ENCODE data around the gene IQCE. TPM values are rescaled to one million over a fixed set of nuclear protein-coding genes. Genes with fewer than 3 reads are reported as not detected.
A peak's percentile ranks its signal among the peaks of the same experiment; 100 is the strongest.

Gene IQCE
- total RNA-seq, 6 donors from 2014 or later = 18.0 to 51.3 (median 23.9) TPM

GRCh38 chr7:2611401-2611800 lies 52.6 kb downstream of the IQCE start:
- no peaks in the 10 kb centered on the region for H3K9me3 ChIP-seq
- H3K4me1 ChIP-seq = peaks cover 22 to 55% (median 34%) of the 10 kb centered on the region in 4 donors
- ATAC-seq (ENCODE audit: low FRiP score in 2 of 2) = no peak
- DNase-seq = no peak
- WGBS, 2 donors = 87 to 98% methylated on average over 5 to 11 of the region's 11 CpGs
- TF ChIP-seq EP300 (IDR thresholded peaks at IDR 0.05) = no peak
- no peak for TF ChIP-seq POLR2A (IDR thresholded peaks at IDR 0.05)
- TF ChIP-seq CTCF (IDR thresholded peaks at IDR 0.05) = no peak
- TF ChIP-seq POLR2AphosphoS5 (IDR thresholded peaks at IDR 0.05) = no peak
- H3K4me3 ChIP-seq = no peak overlapping the region
- H3K36me3 ChIP-seq = peaks cover 0 to 8% (median 2%) of the 10 kb centered on the region in 4 donors
- H3K27ac ChIP-seq = no peak overlapping the region
- H3K27me3 ChIP-seq = no peaks in the 10 kb centered on the region

GRCh38 chr7:2611922-2612321 lies 53.1 kb downstream of the IQCE start:
- Histone ChIP-seq H3K36me3 (peaks cover 0 to 8% (median 2%) of the 10 kb centered on the region in 4 donors), H3K4me3 (no peak overlapping the region), H3K4me1 (peaks cover 17 to 50% (median 29%) of the 10 kb centered on the region in 4 donors), H3K27me3 (no peaks in the 10 kb centered on the region), H3K27ac (no peak overlapping the region), H3K9me3 (no peaks in the 10 kb centered on the region)
- no peak for DNase-seq
- WGBS, 2 donors = 94 to 96% methylated on average over 3 to 10 of the region's 10 CpGs
- ATAC-seq (ENCODE audit: low FRiP score in 2 of 2) = no peak
- no peak for TF ChIP-seq CTCF (IDR thresholded peaks at IDR 0.05)
- no peak for TF ChIP-seq POLR2A (IDR thresholded peaks at IDR 0.05)
- no peak for TF ChIP-seq EP300 (IDR thresholded peaks at IDR 0.05)
- no peak for TF ChIP-seq POLR2AphosphoS5 (IDR thresholded peaks at IDR 0.05)

- Histone ChIP-seq H3K36me3 (peaks cover 0 to 8% (median 2%) of the 10 kb centered on the region in 4 donors), H3K27ac (no peak overlapping the region), H3K4me1 (peaks cover 16 to 46% (median 27%) of the 10 kb centered on the region in 4 donors), H3K9me3 (no peaks in the 10 kb centered on the region), H3K27me3 (no peaks in the 10 kb centered on the region), H3K4me3 (no peak overlapping the region)
- WGBS, 2 donors = 73 to 88% methylated on average over 15 of the region's 15 CpGs
- DNase-seq (no peak), ATAC-seq (ENCODE audit: low FRiP score in 2 of 2) (no peak)
- TF ChIP-seq EP300 (IDR thresholded peaks at IDR 0.05) = no peak
- TF ChIP-seq POLR2A (IDR thresholded peaks at IDR 0.05) = no peak
- TF ChIP-seq CTCF (IDR thresholded peaks at IDR 0.05) = no peak
- no peak for TF ChIP-seq POLR2AphosphoS5 (IDR thresholded peaks at IDR 0.05)
Measured at GRCh38 chr7:2612445-2613097, 53.8 kb downstream of the IQCE start.

GRCh38 chr7:2613098-2613930 lies 54.5 kb downstream of the IQCE start:
- peak overlapping the region in 2 of 4 donors; percentile 28 to 58 for H3K27ac ChIP-seq
- no peaks in the 10 kb centered on the region for H3K9me3 ChIP-seq
- TF ChIP-seq CTCF (IDR thresholded peaks at IDR 0.05) (no peak), EP300 (IDR thresholded peaks at IDR 0.05) (no peak), POLR2AphosphoS5 (IDR thresholded peaks at IDR 0.05) (no peak), POLR2A (IDR thresholded peaks at IDR 0.05) (no peak)
- peaks cover 9 to 39% (median 19%) of the 10 kb centered on the region in 4 donors for H3K4me1 ChIP-seq
- WGBS, 2 donors = 76 to 92% methylated on average over 10 to 13 of the region's 19 CpGs
- H3K27me3 ChIP-seq = no peaks in the 10 kb centered on the region
- ATAC-seq (ENCODE audit: low FRiP score in 2 of 2) (no peak), DNase-seq (no peak)
- H3K36me3 ChIP-seq = peaks cover 0 to 8% (median 2%) of the 10 kb centered on the region in 4 donors
- H3K4me3 ChIP-seq = no peak overlapping the region

All from upper lobe of left lung (tissue), 6 donors.